Trophoblast cell (in vitro differentiated cells and primary cell): ENCODE results near the gene RIOK3.
A peak's percentile ranks its signal among the peaks of the same experiment; 100 is the strongest.

Source experiments
- DNase-seq, 2 donors: peaks; one replicate each; pipeline ENCODE4 v3.0.0-alpha.2; 2016
- H2AFZ ChIP-seq: 2 replicates; pipeline ENCODE4 v1.6.1; 2013; ENCODE audit warnings: low read length, moderate library complexity, mild to moderate bottlenecking; ENCODE audit not compliant: insufficient read depth, poor library complexity
- H2AK5ac ChIP-seq: 2 replicates; pipeline ENCODE4 v1.6.1; 2013; ENCODE audit warnings: mild to moderate bottlenecking, low read length
- H2BK120ac ChIP-seq: 2 replicates; pipeline ENCODE4 v1.6.1; 2013; ENCODE audit warnings: low read length, mild to moderate bottlenecking, moderate library complexity; ENCODE audit not compliant: insufficient read depth, poor library complexity
- H2BK12ac ChIP-seq: 2 replicates; pipeline ENCODE4 v1.6.1; 2013; ENCODE audit warnings: mild to moderate bottlenecking, low read length, moderate library complexity
- H2BK5ac ChIP-seq: 2 replicates; pipeline ENCODE4 v1.6.1; 2013; ENCODE audit warnings: low read length, low read depth, moderate library complexity, mild to moderate bottlenecking; ENCODE audit not compliant: poor library complexity
- H3K14ac ChIP-seq: 2 replicates; pipeline ENCODE4 v1.6.1; 2013; ENCODE audit warnings: mild to moderate bottlenecking, low read length
- H3K18ac ChIP-seq: 2 replicates; pipeline ENCODE4 v1.6.1; 2013; ENCODE audit warnings: mild to moderate bottlenecking, low read length
- H3K23ac ChIP-seq: 2 replicates; pipeline ENCODE4 v1.6.1; 2013; ENCODE audit warnings: low read length
- H3K27ac ChIP-seq: 2 replicates; pipeline ENCODE4 v1.5.1; 2013; ENCODE audit warnings: low read depth, mild to moderate bottlenecking, inconsistent platforms, low read length, moderate library complexity
- H3K27me3 ChIP-seq: 2 replicates; pipeline ENCODE4 v1.6.1; 2013; ENCODE audit warnings: inconsistent platforms, mild to moderate bottlenecking, low read length, moderate library complexity; ENCODE audit not compliant: insufficient read depth
- H3K36me3 ChIP-seq, 2 experiments: 1 replicate in 1 of 2; 2 replicates in 1 of 2; pipeline ENCODE4 v1.6.1; 2013; ENCODE audit warnings: low read length in 2 of 2, mild to moderate bottlenecking in 2 of 2, moderate library complexity in 1 of 2; ENCODE audit not compliant: insufficient read depth in 2 of 2, control insufficient read depth in 1 of 2
- H3K4ac ChIP-seq: 2 replicates; pipeline ENCODE4 v1.6.1; 2013; ENCODE audit warnings: low read depth, mild to moderate bottlenecking, low read length, moderate library complexity
- H3K4me1 ChIP-seq, 2 experiments: 1 replicate in 1 of 2; 2 replicates in 1 of 2; pipeline ENCODE4 v1.6.1; 2013; ENCODE audit warnings: low read length in 2 of 2, mild to moderate bottlenecking in 2 of 2, moderate library complexity in 1 of 2; ENCODE audit not compliant: insufficient read depth in 2 of 2, control insufficient read depth in 1 of 2
- H3K4me2 ChIP-seq: 2 replicates; pipeline ENCODE4 v1.6.1; 2013; ENCODE audit warnings: inconsistent platforms, mild to moderate bottlenecking, low read length, moderate library complexity
- H3K4me3 ChIP-seq: 2 replicates; pipeline ENCODE4 v1.5.1; 2013; ENCODE audit warnings: mild to moderate bottlenecking, low read depth, low read length, inconsistent platforms
- H3K79me1 ChIP-seq: one replicate; pipeline ENCODE4 v1.6.1; 2013; ENCODE audit warnings: low read length
- H3K79me2 ChIP-seq: 2 replicates; pipeline ENCODE4 v1.6.1; 2013; ENCODE audit warnings: low read length, mild to moderate bottlenecking; ENCODE audit not compliant: control insufficient read depth, insufficient read depth, poor library complexity
- H3K9ac ChIP-seq: 2 replicates; pipeline ENCODE4 v1.6.1; 2013; ENCODE audit warnings: mild to moderate bottlenecking, low read length
- H3K9me3 ChIP-seq: 2 replicates; pipeline ENCODE4 v1.6.1; 2013; ENCODE audit warnings: low read depth, mild to moderate bottlenecking, control low read depth, inconsistent platforms, low read length; ENCODE audit not compliant: insufficient read depth
- H4K12ac ChIP-seq: 2 replicates; pipeline ENCODE4 v1.6.1; 2013; ENCODE audit warnings: low read depth, mild to moderate bottlenecking, low read length, moderate library complexity
- H4K8ac ChIP-seq: 2 replicates; pipeline ENCODE4 v1.6.1; 2013; ENCODE audit warnings: low read depth, mild to moderate bottlenecking, low read length, moderate library complexity
- H4K91ac ChIP-seq: one replicate; pipeline ENCODE4 v1.6.1; 2013; ENCODE audit warnings: low read depth, mild to moderate bottlenecking, low read length, moderate library complexity
- whole genome bisulfite sequencing: extraction: QIAGEN DNeasy Blood & Tissue Kit; methylation state at CpG from one replicate; pipeline ENCODE4 v1.1.7; 2013; ENCODE audit warnings: missing lambda C conversion rate; ENCODE audit not compliant: insufficient read length, insufficient coverage; ENCODE audit errors: extremely low coverage; 5-methylcytosine and 5-hydroxymethylcytosine counted together

RIOK3 gene

GRCh38 chr18:23502516-23503037, 49.5 kb downstream of the RIOK3 start:
- Histone ChIP-seq H3K4me1 (peaks cover 0 to 2% of the 10 kb centered on the region in 2 experiments), H2BK120ac (peak overlapping the region; percentile 96), H4K8ac (peak overlapping the region; percentile 100), H3K4me3 (peak overlapping the region; percentile 73), H3K79me1 (peaks cover 8% of the 10 kb centered on the region), H2BK5ac (peak overlapping the region; percentile 93), H4K12ac (no peak overlapping the region), H3K9ac (no peak overlapping the region), H2AK5ac (no peak overlapping the region), H3K18ac (no peak overlapping the region), H3K23ac (no peak overlapping the region), H3K27ac (no peak overlapping the region), H2BK12ac (no peak overlapping the region), H3K36me3 (peaks cover 0 to 3% of the 10 kb centered on the region in 2 experiments), H3K27me3 (no peaks in the 10 kb centered on the region), H3K4ac (no peak overlapping the region), H3K14ac (peak overlapping the region; percentile 98), H3K9me3 (no peaks in the 10 kb centered on the region), H3K4me2 (peak overlapping the region; percentile 51), H3K79me2 (peaks cover 6% of the 10 kb centered on the region), H4K91ac (peak overlapping the region; percentile 83), H2AFZ (peak overlapping the region; percentile 97)
- DNase-seq, result no peak
- WGBS, result no CpG with 5 or more reads among the region's 6 CpGs

- H3K4ac ChIP-seq, result peak within 1 kb of the TSS; percentile 81
- peak; percentile 92 to 96 for DNase-seq
- H3K79me2 ChIP-seq, result peaks cover 6% of the 10 kb centered on the region
- H3K9ac ChIP-seq, result peak within 1 kb of the TSS; percentile 94
- H2AK5ac ChIP-seq, result peak within 1 kb of the TSS; percentile 49
- H3K27me3 ChIP-seq, result no peaks in the 10 kb centered on the region
- H3K23ac ChIP-seq, result no peak within 1 kb of the TSS
- H3K14ac ChIP-seq, result peak within 1 kb of the TSS; percentile 98
- peak within 1 kb of the TSS; percentile 96 for H2BK120ac ChIP-seq
- H3K9me3 ChIP-seq, result no peaks in the 10 kb centered on the region
- H4K91ac ChIP-seq, result peak within 1 kb of the TSS; percentile 83
- peaks cover 0 to 2% of the 10 kb centered on the region in 2 experiments for H3K4me1 ChIP-seq
- H4K12ac ChIP-seq, result peak within 1 kb of the TSS; percentile 98
- H4K8ac ChIP-seq, result peak within 1 kb of the TSS; percentile 100
- H3K79me1 ChIP-seq, result peaks cover 8% of the 10 kb centered on the region
- peaks cover 0 to 7% of the 10 kb centered on the region in 2 experiments for H3K36me3 ChIP-seq
- H3K4me2 ChIP-seq, result peak within 1 kb of the TSS; percentile 90
- peak within 1 kb of the TSS; percentile 97 for H2AFZ ChIP-seq
- H3K27ac ChIP-seq, result no peak within 1 kb of the TSS
- H3K18ac ChIP-seq, result peak within 1 kb of the TSS; percentile 98
- peak within 1 kb of the TSS; percentile 98 for H3K4me3 ChIP-seq
- peak within 1 kb of the TSS; percentile 82 for H2BK12ac ChIP-seq
- WGBS, result no CpG with 5 or more reads among the region's 110 CpGs
- peak within 1 kb of the TSS; percentile 93 for H2BK5ac ChIP-seq
Measured at GRCh38 chr18:23503038-23503962, 50.2 kb downstream of the RIOK3 start, which contains the start of gene RMC1. Gene RMC1 (plus strand): TSS chr18:23503511. CDS start chr18:23503619, 108 bp downstream.

GRCh38 chr18:23503963-23504344, 50.9 kb downstream of the RIOK3 start:
- Histone ChIP-seq H3K27me3 (no peaks in the 10 kb centered on the region), H3K9ac (peak overlapping the region; percentile 94), H3K9me3 (no peaks in the 10 kb centered on the region), H3K14ac (peak overlapping the region; percentile 87), H2AK5ac (no peak overlapping the region), H4K8ac (peak overlapping the region; percentile 82), H3K79me2 (peaks cover 6% of the 10 kb centered on the region), H3K18ac (peak overlapping the region; percentile 89), H3K79me1 (peaks cover 8% of the 10 kb centered on the region), H4K12ac (peak overlapping the region; percentile 37), H3K27ac (no peak overlapping the region), H2BK120ac (no peak overlapping the region), H4K91ac (no peak overlapping the region), H3K23ac (no peak overlapping the region), H3K4me2 (peak overlapping the region; percentile 90), H3K4me1 (peaks cover 0 to 2% of the 10 kb centered on the region in 2 experiments), H3K36me3 (peaks cover 3 to 7% of the 10 kb centered on the region in 2 experiments), H2BK12ac (no peak overlapping the region), H3K4ac (peak overlapping the region; percentile 72), H2AFZ (no peak overlapping the region), H2BK5ac (peak overlapping the region; percentile 5), H3K4me3 (peak overlapping the region; percentile 98)
- no CpG with 5 or more reads among the region's 21 CpGs for WGBS
- peak in 1 of 2 donors; percentile 18 for DNase-seq

GRCh38 chr18:23504720-23505119, 51.6 kb downstream of the RIOK3 start:
- Histone ChIP-seq H4K12ac (no peak overlapping the region), H2AK5ac (no peak overlapping the region), H3K36me3 (peaks cover 6 to 10% of the 10 kb centered on the region in 2 experiments), H3K27me3 (no peaks in the 10 kb centered on the region), H2AFZ (no peak overlapping the region), H2BK12ac (no peak overlapping the region), H3K79me1 (peaks cover 8% of the 10 kb centered on the region), H3K4me2 (peak overlapping the region; percentile 90), H3K4ac (peak overlapping the region; percentile 30), H4K8ac (no peak overlapping the region), H3K9ac (no peak overlapping the region), H3K23ac (no peak overlapping the region), H3K79me2 (peaks cover 6% of the 10 kb centered on the region), H3K9me3 (no peaks in the 10 kb centered on the region), H3K14ac (no peak overlapping the region), H3K4me3 (no peak overlapping the region), H2BK5ac (no peak overlapping the region), H2BK120ac (no peak overlapping the region), H3K4me1 (peaks cover 0 to 2% of the 10 kb centered on the region in 2 experiments), H3K18ac (no peak overlapping the region), H3K27ac (no peak overlapping the region), H4K91ac (no peak overlapping the region)
- WGBS, result no CpG with 5 or more reads among the region's 3 CpGs
- no peak for DNase-seq
